GM18951 (cell line): ENCODE results near the gene PPP6R1.

ENCODE experiments used
- POLR2A ChIP-seq: IDR thresholded peaks from 4 replicates; pipeline ENCODE4 v1.6.1; 2011; ENCODE audit warnings: mild to moderate bottlenecking; ENCODE audit not compliant: insufficient read length, insufficient read depth; ENCODE audit errors: extremely low read depth
- in situ Hi-C: fragments of 300-500 bp; cut with MboI; formaldehyde crosslinking; loops from one replicate; pipeline ENCODE4 v1.12.0; 2022; ENCODE audit warnings: low sequenced_read_pairs, mixed read lengths, inconsistent platforms; ENCODE audit not compliant: unreplicated experiment

Gene PPP6R1

GRCh38 chr19:55276720-55277430 is 18.1 kb upstream of the PPP6R1 start:
- in situ Hi-C loops, result no loop called here
- peak; percentile 31 for TF ChIP-seq POLR2A

- in situ Hi-C loops, result no loop called here
- TF ChIP-seq POLR2A, result no peak
These were observed 17.3 kb upstream of the PPP6R1 start for GRCh38 chr19:55275851-55276719.

- TF ChIP-seq POLR2A, result no peak
- in situ Hi-C loops, result no loop called here
These were observed 15.3 kb upstream of the PPP6R1 start for GRCh38 chr19:55273978-55274707.

- no peak for TF ChIP-seq POLR2A
These were observed 13.3 kb upstream of the PPP6R1 start for GRCh38 chr19:55272142-55272541.

GRCh38 chr19:55270172-55270942 is 11.5 kb upstream of the PPP6R1 start:
- TF ChIP-seq POLR2A, result no peak
- in situ Hi-C loops, result no loop called here

More at GRCh38 chr19:55272142-55272541, 13.3 kb upstream of the PPP6R1 start:
- in situ Hi-C loops, result no loop called here

GRCh38 chr19:55269299-55269698 is 10.5 kb upstream of the PPP6R1 start:
- in situ Hi-C loops, result no loop called here
- no peak for TF ChIP-seq POLR2A

GRCh38 chr19:55266840-55267239 is 8.0 kb upstream of the PPP6R1 start:
- TF ChIP-seq POLR2A, result no peak
- in situ Hi-C loops, result no loop called here

- TF ChIP-seq POLR2A, result no peak
- in situ Hi-C loops, result no loop called here
These were observed 7.6 kb upstream of the PPP6R1 start for GRCh38 chr19:55266404-55266803.

GRCh38 chr19:55265723-55266386 is 7.0 kb upstream of the PPP6R1 start:
- in situ Hi-C loops, result no loop called here
- no peak for TF ChIP-seq POLR2A

GRCh38 chr19:55265173-55265572 is 6.4 kb upstream of the PPP6R1 start:
- TF ChIP-seq POLR2A, result no peak
- in situ Hi-C loops, result no loop called here

- no peak for TF ChIP-seq POLR2A
- in situ Hi-C loops, result no loop called here
These were observed 5.7 kb upstream of the PPP6R1 start for GRCh38 chr19:55264531-55264930.

GRCh38 chr19:55262359-55262758 is 3.5 kb upstream of the PPP6R1 start:
- no peak for TF ChIP-seq POLR2A
- in situ Hi-C loops, result no loop called here
